ENCODE measurements around the gene TAS2R30. TPM values are rescaled to one million over a fixed set of nuclear protein-coding genes. Genes with fewer than 3 reads are reported as not detected.
A peak's percentile ranks its signal among the peaks of the same experiment; 100 is the strongest.

Gene TAS2R30
- 1 to 10 TPM; 1.3 to 7.9 (median 4.5) TPM for total RNA-seq

DNA sequence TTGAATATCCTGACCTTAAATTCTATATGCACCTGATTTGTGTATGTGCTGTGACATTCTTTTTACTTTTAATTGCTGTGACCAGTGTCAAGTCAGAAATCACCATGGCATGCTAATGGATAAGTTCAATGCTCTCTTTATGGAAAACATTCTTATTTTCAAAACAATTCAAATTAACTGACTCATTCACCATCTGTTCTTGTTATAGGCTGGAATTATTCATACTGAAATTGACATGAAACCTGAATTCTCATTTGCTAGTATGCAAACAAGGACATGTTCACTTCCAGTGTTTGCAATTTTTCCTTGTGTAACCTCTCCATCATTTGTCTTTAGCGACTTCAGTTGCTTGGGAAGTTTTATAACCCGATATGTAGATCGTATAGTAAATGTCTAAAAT, at the start of gene TAS2R30:
Gene TAS2R30 (minus strand): TSS at position 340 of the 400 bp plus-strand sequence. CDS start 400 bp downstream, outside the sequence.
- Histone ChIP-seq H3K4me3 (no peak within 1 kb of the TSS), H3K27me3 (no peaks in the 10 kb centered on the region), H3K9me3 (no peaks in the 10 kb centered on the region), H3K36me3 (no peaks in the 10 kb centered on the region), H3K27ac (no peak within 1 kb of the TSS), H3K4me1 (peaks cover 0 to 5% (median 0%) of the 10 kb centered on the region in 3 donors)
- WGBS, 2 donors (ENCODE audit: low coverage in 1 of 2), result 70% methylated on average over 3 of the region's 3 CpGs
- TF ChIP-seq POLR2AphosphoS5 (IDR thresholded peaks at IDR 0.05) (no peak), EP300 (IDR thresholded peaks at IDR 0.05) (no peak), POLR2A (IDR thresholded peaks at IDR 0.05) (no peak)
- TF ChIP-seq, protein P1, sequence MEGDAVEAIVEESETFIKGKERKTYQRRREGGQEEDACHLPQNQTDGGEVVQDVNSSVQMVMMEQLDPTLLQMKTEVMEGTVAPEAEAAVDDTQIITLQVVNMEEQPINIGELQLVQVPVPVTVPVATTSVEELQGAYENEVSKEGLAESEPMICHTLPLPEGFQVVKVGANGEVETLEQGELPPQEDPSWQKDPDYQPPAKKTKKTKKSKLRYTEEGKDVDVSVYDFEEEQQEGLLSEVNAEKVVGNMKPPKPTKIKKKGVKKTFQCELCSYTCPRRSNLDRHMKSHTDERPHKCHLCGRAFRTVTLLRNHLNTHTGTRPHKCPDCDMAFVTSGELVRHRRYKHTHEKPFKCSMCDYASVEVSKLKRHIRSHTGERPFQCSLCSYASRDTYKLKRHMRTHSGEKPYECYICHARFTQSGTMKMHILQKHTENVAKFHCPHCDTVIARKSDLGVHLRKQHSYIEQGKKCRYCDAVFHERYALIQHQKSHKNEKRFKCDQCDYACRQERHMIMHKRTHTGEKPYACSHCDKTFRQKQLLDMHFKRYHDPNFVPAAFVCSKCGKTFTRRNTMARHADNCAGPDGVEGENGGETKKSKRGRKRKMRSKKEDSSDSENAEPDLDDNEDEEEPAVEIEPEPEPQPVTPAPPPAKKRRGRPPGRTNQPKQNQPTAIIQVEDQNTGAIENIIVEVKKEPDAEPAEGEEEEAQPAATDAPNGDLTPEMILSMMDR (IDR thresholded peaks at IDR 0.05), result no peak
- no peak for ATAC-seq

- Histone ChIP-seq H3K4me1 (no peaks in the 10 kb centered on the region), H3K27me3 (no peaks in the 10 kb centered on the region), H3K36me3 (no peaks in the 10 kb centered on the region), H3K27ac (no peak overlapping the region), H3K4me3 (no peak overlapping the region), H3K9me3 (no peaks in the 10 kb centered on the region)
- TF ChIP-seq POLR2AphosphoS5 (IDR thresholded peaks at IDR 0.05), result no peak
- no peak for ATAC-seq
Observed at GRCh38 chr12:11183011-11183410, 48.6 kb upstream of the TAS2R30 start.

GRCh38 chr12:11182529-11182928, 48.1 kb upstream of the TAS2R30 start:
- TF ChIP-seq POLR2AphosphoS5 (IDR thresholded peaks at IDR 0.05) (no peak), EP300 (IDR thresholded peaks at IDR 0.05) (no peak), POLR2A (IDR thresholded peaks at IDR 0.05) (no peak)
- TF ChIP-seq, protein P1 (IDR thresholded peaks at IDR 0.05), result no peak
- Histone ChIP-seq H3K27ac (no peak overlapping the region), H3K4me1 (no peaks in the 10 kb centered on the region), H3K36me3 (no peaks in the 10 kb centered on the region), H3K4me3 (no peak overlapping the region), H3K27me3 (no peaks in the 10 kb centered on the region), H3K9me3 (no peaks in the 10 kb centered on the region)
- no peak for ATAC-seq

GRCh38 chr12:11178250-11178649, 43.8 kb upstream of the TAS2R30 start:
- no peaks in the 10 kb centered on the region for H3K9me3 ChIP-seq
- no peaks in the 10 kb centered on the region for H3K27me3 ChIP-seq
- no peak overlapping the region for H3K27ac ChIP-seq
- H3K36me3 ChIP-seq, result no peaks in the 10 kb centered on the region
- H3K4me1 ChIP-seq, result peaks cover 0 to 9% (median 0%) of the 10 kb centered on the region in 3 donors
- no peak for ATAC-seq
- WGBS, 2 donors (ENCODE audit: low coverage in 1 of 2), result 80% methylated on average over 1 of the region's 1 CpG; no CpG with 5 or more reads in 1 of the 2 donors
- TF ChIP-seq POLR2A (IDR thresholded peaks at IDR 0.05) (no peak), POLR2AphosphoS5 (IDR thresholded peaks at IDR 0.05) (no peak), EP300 (IDR thresholded peaks at IDR 0.05) (no peak)
- no peak overlapping the region for H3K4me3 ChIP-seq

DNA sequence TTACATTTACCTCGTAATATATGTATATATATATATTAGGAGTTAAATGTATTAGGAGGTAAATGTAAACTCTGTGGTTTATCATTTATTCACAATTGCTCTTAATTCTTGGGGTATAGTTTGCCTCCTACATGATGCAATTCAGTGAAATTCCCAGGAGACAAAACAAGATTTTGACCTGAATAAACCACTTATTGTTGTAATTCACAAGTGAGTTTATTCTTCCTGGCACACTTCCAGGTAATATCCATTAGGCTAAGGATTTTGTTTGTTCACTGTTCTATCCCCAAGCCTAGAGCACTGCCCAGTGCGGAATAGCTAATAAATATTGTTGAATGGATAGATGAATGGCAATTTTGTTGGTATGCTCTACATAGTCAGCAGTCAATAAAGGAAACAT, 39.6 kb upstream of the TAS2R30 start:
- H3K9me3 ChIP-seq, result no peaks in the 10 kb centered on the region
- H3K36me3 ChIP-seq, result no peaks in the 10 kb centered on the region
- ATAC-seq, result no peak
- peaks cover 10 to 43% (median 20%) of the 10 kb centered on the region in 3 donors for H3K4me1 ChIP-seq
- H3K27ac ChIP-seq, result no peak overlapping the region
- no peak overlapping the region for H3K4me3 ChIP-seq
- H3K27me3 ChIP-seq, result no peaks in the 10 kb centered on the region
- WGBS, 2 donors (ENCODE audit: low coverage in 1 of 2), result 84 to 90% methylated on average over 1 to 2 of the region's 2 CpGs
- TF ChIP-seq POLR2A (IDR thresholded peaks at IDR 0.05), result no peak
- TF ChIP-seq, protein P1 (IDR thresholded peaks at IDR 0.05), result no peak
- TF ChIP-seq POLR2AphosphoS5 (IDR thresholded peaks at IDR 0.05), result no peak
- TF ChIP-seq EP300 (IDR thresholded peaks at IDR 0.05), result no peak

GRCh38 chr12:11171969-11172675, 37.7 kb upstream of the TAS2R30 start:
- TF ChIP-seq POLR2AphosphoS5 (IDR thresholded peaks at IDR 0.05) (no peak), POLR2A (IDR thresholded peaks at IDR 0.05) (no peak), EP300 (IDR thresholded peaks at IDR 0.05) (no peak)
- TF ChIP-seq, protein P1 (IDR thresholded peaks at IDR 0.05), result no peak
- WGBS, 2 donors (ENCODE audit: low coverage in 1 of 2), result 3% methylated on average over 9 to 10 of the region's 10 CpGs
- ATAC-seq, result no peak
- no peaks in the 10 kb centered on the region for H3K9me3 ChIP-seq
- H3K27me3 ChIP-seq, result no peaks in the 10 kb centered on the region
- peak overlapping the region; percentile 39 to 96 (median 91) for H3K27ac ChIP-seq
- H3K36me3 ChIP-seq, result no peaks in the 10 kb centered on the region
- H3K4me1 ChIP-seq, result peaks cover 10 to 58% (median 23%) of the 10 kb centered on the region in 3 donors
- H3K4me3 ChIP-seq, result peak overlapping the region; percentile 62 to 90

All from gastroesophageal sphincter (tissue), 4 donors.